GM19240 (cell line): ENCODE data around the gene IGFBP1.

ENCODE experiments used
- DNase-seq: peaks from one replicate; pipeline ENCODE4 v3.0.0; 2011; ENCODE audit warnings: low spot score; ENCODE audit not compliant: insufficient read length

The IGFBP1 gene

DNA sequence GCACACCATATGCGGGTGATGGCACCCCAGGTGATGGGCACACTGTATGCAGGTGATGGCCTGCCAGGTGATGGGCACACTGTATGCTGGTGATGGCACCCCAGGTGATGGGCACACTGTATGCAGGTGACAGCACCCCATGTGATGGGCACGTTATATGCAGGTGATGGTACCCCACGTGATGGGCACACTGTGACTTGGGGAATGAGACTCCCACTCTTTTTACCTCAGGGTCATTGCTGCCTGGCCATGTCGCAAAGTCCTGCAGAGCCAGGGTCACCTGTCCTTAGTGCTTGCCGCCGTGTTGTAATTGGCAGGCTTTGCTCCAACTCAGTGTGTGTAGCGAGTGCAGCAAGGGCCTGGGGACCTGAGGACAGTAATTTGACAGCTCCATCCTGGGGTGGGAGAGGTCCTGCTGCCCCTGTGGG, 7.8 kb upstream of the IGFBP1 start:
- no peak for DNase-seq

DNA sequence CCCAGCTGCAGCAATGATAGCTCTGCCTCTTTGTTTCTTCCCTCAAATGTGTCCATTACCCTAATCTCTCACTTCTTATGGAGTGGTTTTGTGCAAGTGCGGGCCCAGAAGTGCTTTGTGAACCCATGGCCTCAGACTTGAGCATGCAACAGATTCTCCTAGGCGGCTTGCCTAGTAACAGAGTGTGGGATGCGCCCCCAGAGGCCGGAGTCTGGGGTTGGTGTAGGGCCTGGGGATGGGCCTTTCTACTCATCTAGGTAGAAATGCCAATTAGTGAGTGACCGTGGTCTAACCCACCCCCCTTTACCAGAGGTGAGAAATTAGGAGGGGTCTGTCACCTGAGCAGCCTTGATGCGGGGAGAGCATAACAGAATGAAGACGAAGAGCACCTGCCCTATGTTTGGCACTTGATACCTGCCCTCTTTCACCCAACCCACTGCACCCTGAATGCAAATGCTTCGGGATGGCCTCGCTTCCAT, 7.0 kb upstream of the IGFBP1 start:
- DNase-seq, result no peak

DNA sequence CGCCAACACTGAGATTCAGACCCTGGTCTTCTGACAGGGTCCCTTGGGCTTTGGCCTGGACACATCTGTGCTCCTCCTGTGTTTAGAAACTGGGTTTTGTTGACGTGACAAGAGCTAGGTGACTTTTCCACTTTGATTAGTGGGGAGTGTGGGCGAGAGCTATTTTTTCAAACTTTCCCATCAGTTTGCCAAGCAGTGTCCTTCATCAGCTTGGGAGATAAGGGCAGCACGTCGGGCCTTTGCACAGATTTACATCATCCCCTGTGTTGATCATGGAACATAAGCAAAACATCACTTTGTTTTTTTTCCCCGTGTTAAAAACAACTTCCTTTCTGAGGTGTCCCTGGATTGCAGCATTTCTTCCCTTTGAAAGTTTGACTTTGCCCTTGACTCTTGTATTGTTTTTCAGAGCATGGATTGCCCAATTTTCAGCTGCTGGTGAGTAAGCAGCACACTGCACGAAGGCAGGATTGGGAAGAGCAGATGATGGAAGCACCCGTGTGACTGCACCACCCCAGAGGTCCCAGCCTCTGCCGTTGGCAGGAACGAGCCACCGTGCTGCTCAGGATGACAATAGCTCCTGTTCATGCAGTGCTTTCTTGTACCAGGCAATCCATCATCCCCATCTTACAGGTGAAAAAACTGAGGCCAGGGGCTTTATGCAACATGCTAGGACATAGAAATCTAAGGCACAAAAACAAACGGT, 6.4 kb upstream of the IGFBP1 start:
- DNase-seq, result no peak

DNA sequence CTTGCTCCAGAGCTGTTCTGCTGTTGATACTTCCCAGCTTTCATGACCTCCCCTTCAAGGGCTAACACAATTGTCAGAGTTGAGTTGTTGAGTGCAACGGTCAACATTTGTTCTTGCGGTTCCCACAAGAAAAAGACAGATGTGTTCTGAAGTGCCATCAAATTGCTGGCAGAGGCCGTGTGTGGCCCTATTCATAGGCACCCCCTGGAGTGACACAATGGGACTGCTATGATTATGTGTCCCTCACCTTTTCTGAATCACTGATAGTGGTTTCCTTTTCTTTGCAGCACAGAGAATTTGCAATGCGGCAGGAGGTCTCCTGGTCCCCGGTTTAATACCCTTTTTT, 5.8 kb upstream of the IGFBP1 start:
- DNase-seq, result no peak

DNA sequence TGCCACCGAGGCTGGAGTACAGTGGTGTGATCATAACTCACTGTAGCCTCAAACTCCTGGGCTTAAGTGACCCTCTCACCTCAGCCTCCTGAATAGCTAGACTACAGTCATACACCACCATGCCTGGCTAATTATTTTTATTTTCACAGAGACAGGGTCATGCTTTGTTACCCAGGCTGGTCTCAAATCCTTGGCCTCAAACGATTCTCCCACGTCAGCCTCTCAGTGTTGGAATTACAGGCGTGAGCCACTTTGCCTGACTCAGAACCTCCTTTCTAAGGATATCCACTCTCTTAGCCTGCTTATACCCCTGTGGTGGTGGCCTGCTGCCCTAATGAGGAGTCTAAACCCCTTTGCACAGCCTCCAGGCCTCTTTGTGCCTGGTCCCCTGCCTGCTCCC, 4.2 kb upstream of the IGFBP1 start:
- no peak for DNase-seq

DNA sequence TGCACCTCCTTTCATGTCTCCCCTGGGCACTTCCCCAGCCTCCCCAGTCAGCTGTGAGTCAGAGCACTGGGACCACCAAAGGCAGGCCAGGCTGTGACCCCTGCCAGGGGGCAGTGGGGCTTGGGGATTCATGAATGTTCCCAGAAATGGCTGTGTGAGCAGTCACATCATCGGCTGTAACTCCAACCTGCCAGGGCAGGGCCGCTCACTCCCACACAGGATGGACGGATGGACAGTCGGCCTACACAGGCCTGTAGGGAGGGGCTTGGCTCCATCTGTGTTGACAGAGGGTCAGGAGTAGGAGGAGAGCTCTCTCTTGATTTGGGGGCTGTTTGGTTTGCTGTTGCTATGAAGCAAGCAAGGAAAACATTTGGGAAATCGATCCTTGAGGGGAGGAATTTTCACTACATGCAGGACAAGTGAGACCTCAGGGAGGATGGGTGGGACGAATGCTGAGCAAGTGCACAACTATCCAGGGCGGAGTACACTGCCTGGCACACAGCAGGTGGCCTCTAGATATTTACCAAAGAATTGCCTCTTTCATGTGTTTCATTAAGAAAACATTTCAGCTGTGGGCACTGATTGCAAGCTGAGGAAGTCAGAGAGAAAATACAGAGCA, 2.9 kb upstream of the IGFBP1 start:
- DNase-seq, result no peak

DNA sequence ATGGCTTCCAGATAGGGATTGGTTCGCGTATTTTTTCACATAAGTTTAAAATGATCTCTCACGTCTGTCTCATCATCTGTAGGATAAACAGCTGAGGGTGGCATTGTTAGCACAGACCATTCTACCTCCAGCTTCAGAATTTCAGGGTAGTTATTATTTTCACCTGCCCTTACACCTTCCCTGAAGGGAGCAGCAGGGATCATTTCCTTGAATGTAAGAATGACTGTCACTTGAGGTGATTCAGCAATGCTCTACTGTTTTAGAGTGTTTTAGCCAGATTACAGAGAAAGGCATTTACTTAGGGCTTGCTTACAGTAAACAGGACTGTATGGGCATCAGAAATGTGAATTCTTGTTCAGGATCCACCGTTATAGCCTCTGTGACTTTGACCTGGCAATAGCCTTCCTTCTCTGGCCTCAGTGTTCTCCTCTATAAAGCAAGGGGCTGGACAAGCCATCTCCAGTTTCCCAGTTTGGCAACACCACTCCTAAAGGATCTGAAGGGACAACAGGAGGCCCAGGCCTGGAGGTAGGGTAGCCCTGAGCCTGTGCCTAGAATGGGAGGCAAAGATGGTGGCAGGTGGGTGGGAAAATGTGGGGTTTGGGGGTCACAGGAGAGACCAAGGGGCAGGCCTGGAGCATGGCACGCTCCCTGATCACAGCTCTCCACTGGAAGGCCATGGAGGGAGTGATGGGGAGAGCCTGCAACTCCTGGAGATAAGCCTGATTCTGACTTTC, 1.2 kb upstream of the IGFBP1 start:
- no peak for DNase-seq

DNA sequence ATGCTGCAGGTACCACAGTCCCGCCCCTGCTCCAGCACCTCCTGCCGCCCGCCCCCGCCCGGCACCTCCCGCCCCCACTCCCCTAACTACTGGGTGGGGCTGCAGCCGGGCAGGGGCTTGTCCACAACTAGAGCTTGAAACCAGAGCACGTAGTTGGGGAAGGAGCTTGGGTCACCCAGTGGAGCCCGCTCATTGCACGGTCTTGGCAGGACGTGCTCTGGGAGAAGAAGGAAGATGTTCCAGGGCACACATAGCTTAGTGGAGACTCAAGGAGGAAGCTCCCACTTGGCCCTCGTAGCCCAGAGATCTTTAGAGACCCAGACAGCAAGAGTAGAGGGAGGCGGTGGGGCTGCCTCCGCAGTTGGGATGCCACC, 692 bp downstream of the IGFBP1 start:
- no peak for DNase-seq

DNA sequence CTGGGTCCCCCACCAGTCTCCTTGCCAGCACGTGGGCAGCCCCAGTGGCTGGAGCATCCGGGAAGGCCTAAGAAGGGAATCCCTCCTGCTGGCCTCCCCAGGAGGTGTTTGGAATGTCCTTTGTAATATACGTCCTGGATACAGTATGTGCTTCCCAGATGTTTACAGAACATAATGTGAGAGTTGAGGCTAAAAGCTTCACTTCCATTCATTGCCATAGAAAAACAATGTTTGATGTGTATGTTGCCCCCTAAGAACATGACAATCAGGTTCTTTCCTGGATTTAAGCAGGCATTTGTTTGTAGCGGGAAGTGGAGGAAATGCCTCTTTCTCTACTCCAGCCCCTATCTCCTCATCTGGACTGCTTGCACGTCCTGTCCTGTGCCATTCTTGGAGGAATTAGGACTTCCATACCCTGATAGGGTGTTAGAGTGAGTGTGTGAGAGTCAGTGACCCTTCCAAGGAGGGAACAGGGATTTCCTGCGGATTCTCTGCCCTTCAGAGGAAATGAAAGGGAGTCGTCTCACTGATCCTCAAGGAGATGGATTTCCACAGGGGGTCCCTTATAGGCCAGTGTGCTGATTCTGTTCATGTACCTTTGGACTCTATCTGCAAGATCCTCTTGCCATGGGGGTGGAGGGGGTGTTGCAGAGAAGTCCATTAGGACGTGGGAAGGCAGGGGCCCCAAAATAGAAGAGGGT, 1.2 kb downstream of the IGFBP1 start:
- no peak for DNase-seq

DNA sequence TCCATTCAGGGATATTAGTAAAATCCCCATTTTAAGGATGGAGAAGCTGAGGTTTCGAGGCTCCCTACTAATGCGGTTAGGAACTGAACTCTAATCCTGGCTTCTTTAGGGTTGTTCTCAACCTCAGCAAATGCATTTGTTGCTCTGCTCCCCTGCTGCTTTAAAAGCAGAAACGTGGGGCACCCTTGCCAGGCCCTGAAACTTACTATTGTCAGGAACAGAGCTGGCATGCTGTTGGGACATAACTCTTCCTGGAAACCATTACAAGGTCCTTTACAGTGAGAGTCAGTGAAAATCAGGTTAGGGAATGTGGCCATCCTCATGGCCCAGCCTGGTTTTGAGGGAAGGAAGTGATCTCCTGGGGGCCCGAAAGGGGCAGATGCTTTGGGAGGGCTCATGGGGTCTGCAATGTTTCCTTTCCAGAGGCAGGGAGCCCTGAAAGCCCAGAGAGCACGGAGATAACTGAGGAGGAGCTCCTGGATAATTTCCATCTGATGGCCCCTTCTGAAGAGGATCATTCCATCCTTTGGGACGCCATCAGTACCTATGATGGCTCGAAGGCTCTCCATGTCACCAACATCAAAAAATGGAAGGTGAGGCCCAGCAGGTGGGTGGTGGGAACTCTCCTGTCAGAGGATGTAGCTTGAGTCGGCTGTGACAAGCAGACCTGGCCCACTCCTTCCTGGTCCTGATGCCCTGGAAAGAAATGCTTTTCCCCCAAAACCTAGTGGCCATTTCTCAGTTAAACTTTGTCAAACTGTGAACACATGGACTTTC, 2.0 kb downstream of the IGFBP1 start:
- no peak for DNase-seq

DNA sequence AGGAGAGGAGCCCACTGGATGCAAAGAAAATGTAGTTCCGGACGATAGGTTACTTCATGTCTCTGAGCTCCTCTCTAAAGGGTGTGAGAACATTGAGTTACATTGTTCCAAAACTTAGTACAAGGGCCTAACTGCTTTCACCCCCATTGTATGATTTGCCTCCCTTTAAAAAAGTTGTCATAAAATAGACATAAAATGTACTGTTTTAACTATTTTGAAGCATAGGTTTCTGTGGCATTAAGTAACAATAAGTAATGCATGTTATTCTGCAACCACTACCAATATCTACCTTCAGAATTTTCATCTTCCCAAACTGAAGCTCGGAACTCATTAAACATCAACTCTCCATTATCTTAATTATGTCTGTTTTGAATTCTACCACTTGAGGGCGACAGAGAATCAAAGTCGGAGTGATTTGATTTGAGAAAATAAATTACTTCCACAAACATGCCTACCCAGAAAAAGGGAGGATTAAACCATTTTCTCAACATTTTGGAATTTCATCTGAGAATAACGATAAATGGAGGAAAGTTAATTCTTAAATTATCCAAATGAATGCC, 2.7 kb downstream of the IGFBP1 start:
- DNase-seq, result no peak

DNA sequence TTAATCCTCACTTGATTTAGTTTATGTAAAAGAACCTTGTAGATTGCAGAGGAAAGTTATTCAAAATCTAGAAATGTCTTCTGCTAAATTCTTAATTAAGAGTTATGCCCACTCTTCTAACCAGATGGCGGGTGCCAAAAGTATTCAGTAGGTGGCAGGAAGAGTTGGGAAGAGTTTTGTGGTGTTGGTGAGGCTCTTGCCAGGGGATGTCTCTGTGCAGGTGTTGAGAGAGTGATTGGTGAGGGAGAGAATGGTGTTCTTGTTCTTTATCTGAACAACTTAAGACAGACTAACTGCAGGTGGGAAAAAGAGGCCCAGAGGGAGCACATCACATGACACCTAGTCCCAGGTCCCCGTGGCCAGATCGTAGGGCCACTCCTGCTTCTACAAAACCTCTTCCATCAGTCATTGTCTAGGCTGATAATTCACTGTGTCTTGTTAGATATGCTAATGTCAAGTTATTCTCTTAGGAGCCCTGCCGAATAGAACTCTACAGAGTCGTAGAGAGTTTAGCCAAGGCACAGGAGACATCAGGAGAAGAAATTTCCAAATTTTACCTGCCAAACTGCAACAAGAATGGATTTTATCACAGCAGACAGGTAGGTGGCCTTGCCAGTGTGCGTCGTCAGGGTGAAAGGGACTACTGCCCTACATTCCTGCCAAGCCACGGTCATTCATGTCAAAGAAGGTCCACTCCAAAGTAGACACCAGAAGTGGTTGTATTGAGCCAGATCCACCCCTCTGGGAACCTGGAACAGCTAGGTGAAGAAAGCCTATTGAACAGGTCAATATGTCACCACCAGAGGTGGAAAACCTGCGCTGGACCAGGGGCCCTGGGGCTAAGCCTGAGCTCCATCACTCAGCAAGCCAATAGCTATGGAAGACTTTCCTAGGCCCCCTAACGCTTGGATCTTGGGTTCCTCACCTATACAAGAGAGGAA, 3.4 kb downstream of the IGFBP1 start:
- DNase-seq, result no peak

DNA sequence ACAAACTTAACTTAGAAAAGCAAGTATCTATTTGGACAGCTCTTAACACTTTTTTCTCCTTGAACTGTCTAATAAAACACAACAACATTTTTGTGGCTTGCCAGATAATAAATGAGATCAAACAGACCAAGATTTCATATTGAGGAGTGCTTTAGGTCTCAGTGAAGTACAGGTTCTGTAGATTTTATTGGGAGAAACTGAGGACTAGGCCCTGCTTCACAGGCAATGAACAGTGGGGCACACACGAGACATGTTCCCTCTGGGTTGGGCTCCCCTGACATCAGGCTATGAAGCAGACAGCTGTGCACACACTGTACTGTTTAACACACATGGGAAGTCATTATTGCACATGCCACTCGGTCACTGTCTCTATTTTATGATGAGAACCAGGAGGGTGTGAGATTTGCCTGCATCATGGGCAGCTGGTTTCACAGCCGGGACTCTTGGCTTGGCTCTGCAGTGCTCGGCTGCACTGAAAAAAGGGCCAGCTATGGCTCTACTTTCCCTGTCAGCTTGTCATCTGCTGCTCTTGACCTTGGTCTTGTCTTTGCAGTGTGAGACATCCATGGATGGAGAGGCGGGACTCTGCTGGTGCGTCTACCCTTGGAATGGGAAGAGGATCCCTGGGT, 4.2 kb downstream of the IGFBP1 start:
- DNase-seq, result no peak

DNA sequence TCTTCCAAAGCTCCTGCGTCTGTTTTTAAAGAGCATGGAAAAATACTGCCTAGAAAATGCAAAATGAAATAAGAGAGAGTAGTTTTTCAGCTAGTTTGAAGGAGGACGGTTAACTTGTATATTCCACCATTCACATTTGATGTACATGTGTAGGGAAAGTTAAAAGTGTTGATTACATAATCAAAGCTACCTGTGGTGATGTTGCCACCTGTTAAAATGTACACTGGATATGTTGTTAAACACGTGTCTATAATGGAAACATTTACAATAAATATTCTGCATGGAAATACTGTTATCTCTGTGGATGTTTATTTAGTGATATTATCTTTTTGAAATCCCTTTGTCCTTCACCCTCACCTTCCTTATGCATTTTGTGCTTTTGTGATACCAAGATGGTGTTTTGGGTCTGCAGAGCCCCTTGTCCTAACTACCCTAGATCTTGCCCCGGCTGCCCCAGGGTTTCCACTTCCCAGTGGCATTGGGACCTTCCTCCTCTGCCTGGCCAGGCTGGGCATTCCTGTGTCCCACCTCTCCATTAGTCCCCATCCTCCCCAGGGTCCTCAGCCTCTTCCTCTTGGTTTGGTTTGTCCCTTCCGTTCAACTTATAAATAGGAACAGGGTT, 5.2 kb downstream of the IGFBP1 start:
- no peak for DNase-seq

DNA sequence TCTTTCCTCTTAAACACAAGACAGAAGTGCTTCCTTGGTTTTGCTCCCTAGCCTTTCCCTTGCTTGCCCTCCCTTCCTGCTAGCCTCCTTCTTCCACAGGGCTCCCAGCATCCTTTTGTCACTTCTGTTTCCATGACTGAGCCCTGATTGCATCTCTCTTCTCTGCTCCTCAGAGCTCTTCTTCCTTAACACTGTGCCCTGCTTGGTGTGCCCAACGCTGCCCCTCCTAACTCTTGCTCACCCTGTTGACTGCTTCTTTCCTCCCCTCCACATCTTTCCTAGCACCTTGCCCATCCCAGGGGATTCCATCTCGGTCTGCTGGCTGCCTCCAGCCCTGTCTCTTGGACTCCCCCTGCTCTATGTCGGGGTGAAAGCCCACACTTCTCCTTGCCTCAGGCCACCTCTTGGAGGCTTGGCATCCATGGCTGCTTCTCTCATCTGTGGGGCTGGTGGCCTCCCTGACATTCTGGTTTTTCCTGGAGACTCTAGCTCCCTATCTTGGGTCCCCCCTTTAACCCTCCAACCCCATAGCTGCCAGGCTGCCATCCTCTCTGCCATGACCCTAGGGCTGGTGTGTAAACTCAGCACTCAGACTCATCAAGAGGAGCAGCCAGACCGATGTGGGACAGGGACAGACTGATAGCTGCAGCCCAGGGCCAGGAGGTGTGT, 5.8 kb downstream of the IGFBP1 start:
- DNase-seq, result no peak

DNA sequence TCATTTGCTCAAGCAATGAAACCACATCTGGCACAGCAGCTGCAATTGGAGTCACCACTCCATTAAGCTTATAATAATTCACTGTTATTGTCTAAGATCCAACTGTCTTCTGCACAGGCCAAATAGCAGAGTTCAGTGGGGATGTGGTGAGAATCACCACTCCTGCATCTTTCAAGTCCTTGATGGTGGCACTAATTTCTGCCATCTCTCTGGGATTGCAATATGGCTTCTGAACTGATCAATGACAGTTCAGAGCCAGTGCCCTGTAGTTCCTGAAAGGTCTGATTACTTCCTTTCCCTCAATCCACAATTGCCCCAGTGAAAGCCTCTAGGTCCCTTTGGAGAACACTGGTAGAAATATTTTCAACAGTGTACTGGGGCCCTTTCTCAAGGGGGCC, 6.4 kb downstream of the IGFBP1 start:
- DNase-seq, result no peak

DNA sequence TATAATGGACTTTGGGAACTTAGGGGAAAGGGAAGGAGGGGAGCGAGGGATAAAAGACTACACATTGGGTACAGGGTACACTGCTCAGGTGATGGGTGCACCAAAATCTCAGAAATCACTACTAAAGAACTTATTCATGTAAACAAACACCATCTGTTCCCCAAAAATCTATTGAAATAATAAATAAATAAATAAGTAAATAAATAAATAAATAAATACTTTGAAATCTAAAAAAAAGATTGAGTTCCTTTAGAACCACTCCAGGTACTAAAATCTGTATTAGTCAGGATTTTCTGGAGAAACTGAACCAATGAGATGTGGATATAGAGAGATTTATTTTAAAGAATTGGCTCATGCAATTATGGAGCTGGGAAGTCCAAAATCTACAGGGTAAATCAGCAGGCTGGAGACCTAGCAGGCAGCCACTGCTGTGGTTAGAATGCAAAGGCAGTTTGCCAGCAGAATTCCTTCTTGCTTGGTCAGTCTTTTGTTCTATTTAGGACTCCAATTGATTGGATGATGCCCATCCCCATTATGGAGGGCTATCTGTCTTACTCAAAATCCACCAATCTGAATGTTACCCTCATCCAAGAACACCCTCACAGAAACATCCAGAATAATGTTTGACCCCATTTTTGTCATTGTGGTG, 8.9 kb downstream of the IGFBP1 start:
- no peak for DNase-seq

DNA sequence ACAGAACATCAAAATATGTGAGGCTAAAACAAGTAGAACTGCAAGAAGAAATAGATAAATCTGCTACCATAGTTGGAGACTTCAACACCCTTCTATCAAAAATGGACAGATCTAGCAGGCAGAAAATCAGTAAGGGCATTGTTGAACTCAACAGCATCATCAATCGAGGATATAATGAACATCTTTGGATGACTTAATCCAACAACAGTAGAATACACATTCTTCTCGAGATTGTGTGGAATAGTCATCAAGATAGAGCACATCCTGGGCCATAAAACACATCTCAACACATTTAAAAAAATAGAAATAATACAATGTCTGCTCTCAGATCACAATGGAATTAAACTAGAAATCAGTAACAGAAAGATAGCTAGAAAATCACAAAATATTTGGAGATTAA, 9.9 kb downstream of the IGFBP1 start:
- DNase-seq, result no peak
